Inflammatory macrophage treated with lipopolysaccharide for 1 hour (primary cell): ENCODE results near the gene MAFG.

Source experiments
- DNase-seq, 2 donors: peaks; one replicate each; pipeline ENCODE4 v3.0.0-alpha.2; 2020 to 2022

MAFG gene

GRCh38 chr17:81927653-81928543, at the start of gene MAFG:
Gene MAFG, minus strand, starts transcription at chr17:81927735. Its CDS starts 4,550 bp downstream, at chr17:81923185.
- DNase-seq: peak; percentile 91 to 96

GRCh38 chr17:81976332-81977210, 49.0 kb upstream of the MAFG start:
- DNase-seq: peak; percentile 9 to 22

- DNase-seq: no peak
These were observed 45.9 kb upstream of the MAFG start for GRCh38 chr17:81973432-81973831.

GRCh38 chr17:81968850-81969812, 41.6 kb upstream of the MAFG start:
- DNase-seq: no peak

- DNase-seq: no peak
These were observed 40.8 kb upstream of the MAFG start for GRCh38 chr17:81968396-81968745.

- DNase-seq: peak; percentile 78 to 84
These were observed 40.2 kb upstream of the MAFG start for GRCh38 chr17:81967533-81968395.

GRCh38 chr17:81967244-81967532, 39.7 kb upstream of the MAFG start:
- no peak for DNase-seq

GRCh38 chr17:81966343-81967243, 39.1 kb upstream of the MAFG start:
- peak; percentile 20 to 21 for DNase-seq

- DNase-seq: no peak
These were observed 36.7 kb upstream of the MAFG start for GRCh38 chr17:81964081-81964849.

- no peak for DNase-seq
These were observed 35.2 kb upstream of the MAFG start for GRCh38 chr17:81962499-81963441.

- DNase-seq: no peak
These were observed 34.3 kb upstream of the MAFG start for GRCh38 chr17:81961521-81962498.

GRCh38 chr17:81961087-81961511, 33.6 kb upstream of the MAFG start, which contains the start of gene NOTUM:
Gene NOTUM, minus strand, starts transcription at chr17:81961187. Its CDS starts 278 bp downstream, at chr17:81960909.
- no peak for DNase-seq

GRCh38 chr17:81960130-81960958, 32.8 kb upstream of the MAFG start:
- no peak for DNase-seq

- DNase-seq: peak; percentile 41 to 81
These were observed 32.0 kb upstream of the MAFG start for GRCh38 chr17:81959362-81960129.

GRCh38 chr17:81958633-81959342, 31.3 kb upstream of the MAFG start:
- DNase-seq: no peak
